ENCODE data around the gene LEFTY1. TPM values are rescaled to one million over a fixed set of nuclear protein-coding genes. Genes with fewer than 3 reads are reported as not detected.
"Not testable (repeated sequence)": the region's sequence is repeated elsewhere in the genome, so short reads cannot be mapped to it uniquely, and the experiment has no call there.

Gene LEFTY1
- total RNA-seq, 1 donor from 2014 or later, result 0.31 TPM

DNA sequence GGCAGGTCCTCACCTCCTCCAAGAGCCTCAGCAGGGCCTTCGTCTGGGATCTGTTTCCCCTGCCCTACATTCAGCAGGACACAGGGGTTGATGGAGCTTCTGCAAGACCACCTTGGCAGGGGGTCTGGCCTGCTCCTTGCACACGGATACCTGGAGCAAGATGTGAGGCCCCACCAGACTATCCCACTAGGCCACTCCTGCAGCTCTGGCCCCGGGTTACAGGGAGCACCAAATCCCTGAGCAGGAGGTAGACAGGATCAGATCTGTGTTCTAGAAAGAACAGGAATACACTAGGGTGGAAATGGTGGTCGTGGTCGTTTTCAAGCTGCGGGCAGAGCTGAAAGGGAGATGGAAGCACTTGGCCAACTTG, 45.5 kb downstream of the LEFTY1 start:
- peaks cover 14% of the 10 kb centered on the region for H3K4me1 Mint-ChIP-seq (ENCODE audit: unreplicated experiment)
- no peak overlapping the region for H3K4me3 Mint-ChIP-seq
- peak overlapping the region; percentile 62 for H3K27ac Mint-ChIP-seq
- TF ChIP-seq, protein P1, sequence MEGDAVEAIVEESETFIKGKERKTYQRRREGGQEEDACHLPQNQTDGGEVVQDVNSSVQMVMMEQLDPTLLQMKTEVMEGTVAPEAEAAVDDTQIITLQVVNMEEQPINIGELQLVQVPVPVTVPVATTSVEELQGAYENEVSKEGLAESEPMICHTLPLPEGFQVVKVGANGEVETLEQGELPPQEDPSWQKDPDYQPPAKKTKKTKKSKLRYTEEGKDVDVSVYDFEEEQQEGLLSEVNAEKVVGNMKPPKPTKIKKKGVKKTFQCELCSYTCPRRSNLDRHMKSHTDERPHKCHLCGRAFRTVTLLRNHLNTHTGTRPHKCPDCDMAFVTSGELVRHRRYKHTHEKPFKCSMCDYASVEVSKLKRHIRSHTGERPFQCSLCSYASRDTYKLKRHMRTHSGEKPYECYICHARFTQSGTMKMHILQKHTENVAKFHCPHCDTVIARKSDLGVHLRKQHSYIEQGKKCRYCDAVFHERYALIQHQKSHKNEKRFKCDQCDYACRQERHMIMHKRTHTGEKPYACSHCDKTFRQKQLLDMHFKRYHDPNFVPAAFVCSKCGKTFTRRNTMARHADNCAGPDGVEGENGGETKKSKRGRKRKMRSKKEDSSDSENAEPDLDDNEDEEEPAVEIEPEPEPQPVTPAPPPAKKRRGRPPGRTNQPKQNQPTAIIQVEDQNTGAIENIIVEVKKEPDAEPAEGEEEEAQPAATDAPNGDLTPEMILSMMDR (conservative IDR thresholded peaks at IDR 0.05), result no peak
- H3K27me3 Mint-ChIP-seq, result no peaks in the 10 kb centered on the region
- no peaks in the 10 kb centered on the region for H3K9me3 Mint-ChIP-seq
- peaks cover 11% of the 10 kb centered on the region for H3K36me3 Mint-ChIP-seq
- DNase-seq (ENCODE audit: extremely low spot score, unreplicated experiment), result no peak

DNA sequence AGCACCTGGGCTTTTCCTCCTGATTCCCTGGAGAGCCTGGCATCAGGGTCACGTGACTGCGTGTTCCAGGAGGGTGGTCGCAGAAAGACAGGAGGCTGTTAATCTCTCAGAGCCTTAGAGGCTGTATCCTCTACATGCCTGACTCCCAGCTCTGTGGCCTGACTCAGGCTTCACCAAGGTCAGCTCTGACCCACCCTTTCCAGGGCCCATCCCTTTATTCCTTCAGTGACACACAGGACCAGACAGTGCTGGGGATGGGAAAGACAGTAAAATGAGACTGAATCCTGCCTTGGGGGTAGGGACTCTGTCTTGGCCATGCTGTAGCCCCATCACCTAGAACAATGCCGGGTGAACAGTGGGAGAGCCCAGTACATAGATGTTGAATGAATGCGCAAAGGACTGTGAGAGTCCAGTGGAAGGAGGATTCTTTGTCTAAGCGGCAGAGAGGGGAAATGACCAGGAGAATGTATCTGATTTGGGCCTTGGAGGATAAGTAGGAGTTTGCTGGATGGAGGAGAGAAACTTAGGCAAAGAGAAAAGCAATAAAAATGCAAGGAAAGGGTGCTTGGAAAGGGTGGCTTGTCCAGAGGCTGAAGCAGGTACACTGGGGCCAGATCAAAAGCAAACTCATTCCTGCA, 46.0 kb downstream of the LEFTY1 start:
- Mint-ChIP-seq H3K27me3 (no peaks in the 10 kb centered on the region), H3K9me3 (no peaks in the 10 kb centered on the region), H3K4me1 (ENCODE audit: unreplicated experiment) (peaks cover 9% of the 10 kb centered on the region), H3K27ac (no peak overlapping the region), H3K36me3 (peaks cover 6% of the 10 kb centered on the region), H3K4me3 (no peak overlapping the region)
- TF ChIP-seq, protein P1 (conservative IDR thresholded peaks at IDR 0.05), result no peak
- DNase-seq (ENCODE audit: extremely low spot score, unreplicated experiment), result no peak

DNA sequence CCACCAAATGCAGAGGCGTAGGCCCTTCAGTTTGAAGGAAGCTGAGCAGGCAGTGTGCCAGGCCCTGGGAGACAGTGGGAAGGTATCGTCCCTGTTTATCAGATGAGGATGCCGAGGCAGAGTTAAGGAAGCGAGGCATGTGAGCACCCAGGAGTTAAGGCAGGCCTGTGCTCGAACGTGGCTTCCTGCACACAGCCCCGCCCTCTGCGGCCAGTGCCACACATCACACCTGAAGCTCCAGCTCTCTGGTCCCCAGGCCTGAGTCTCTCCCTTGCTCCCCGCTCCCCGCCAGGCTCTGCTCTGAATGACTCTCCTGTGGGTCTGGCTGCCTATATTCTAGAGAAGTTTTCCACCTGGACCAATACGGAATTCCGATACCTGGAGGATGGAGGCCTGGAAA, 46.9 kb downstream of the LEFTY1 start:
- H3K4me3 Mint-ChIP-seq, result no peak overlapping the region
- H3K4me1 Mint-ChIP-seq (ENCODE audit: unreplicated experiment), result peaks cover 8% of the 10 kb centered on the region
- DNase-seq (ENCODE audit: extremely low spot score, unreplicated experiment), result no peak
- peaks cover 5% of the 10 kb centered on the region for H3K36me3 Mint-ChIP-seq
- no peaks in the 10 kb centered on the region for H3K27me3 Mint-ChIP-seq
- no peaks in the 10 kb centered on the region for H3K9me3 Mint-ChIP-seq
- H3K27ac Mint-ChIP-seq, result no peak overlapping the region
- TF ChIP-seq, protein P1 (conservative IDR thresholded peaks at IDR 0.05), result no peak

DNA sequence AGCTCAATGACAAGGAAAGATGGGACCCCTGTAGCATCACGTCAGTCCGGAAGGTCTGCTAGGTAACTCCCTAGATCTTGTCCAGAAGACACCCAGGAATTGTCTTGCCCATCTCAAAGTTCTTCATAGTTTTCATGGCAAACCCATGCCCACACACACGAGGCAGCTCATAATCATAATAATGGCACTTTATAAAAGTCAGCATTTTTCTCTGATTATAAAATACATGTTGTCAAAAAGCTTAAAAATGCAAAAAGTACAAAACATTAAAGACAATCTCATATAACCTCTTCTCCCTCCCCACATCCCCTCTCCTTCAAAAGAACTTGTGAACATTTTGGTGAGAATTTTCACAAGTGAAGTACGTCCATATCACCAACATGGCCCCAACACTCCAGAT, 48.2 kb downstream of the LEFTY1 start:
- H3K4me1 Mint-ChIP-seq (ENCODE audit: unreplicated experiment), result peaks cover 4% of the 10 kb centered on the region
- peaks cover 9% of the 10 kb centered on the region for H3K36me3 Mint-ChIP-seq
- no peak overlapping the region for H3K27ac Mint-ChIP-seq
- H3K9me3 Mint-ChIP-seq, result no peaks in the 10 kb centered on the region
- no peak for DNase-seq (ENCODE audit: extremely low spot score, unreplicated experiment)
- H3K4me3 Mint-ChIP-seq, result no peak overlapping the region
- TF ChIP-seq, protein P1 (conservative IDR thresholded peaks at IDR 0.05), result no peak
- no peaks in the 10 kb centered on the region for H3K27me3 Mint-ChIP-seq

DNA sequence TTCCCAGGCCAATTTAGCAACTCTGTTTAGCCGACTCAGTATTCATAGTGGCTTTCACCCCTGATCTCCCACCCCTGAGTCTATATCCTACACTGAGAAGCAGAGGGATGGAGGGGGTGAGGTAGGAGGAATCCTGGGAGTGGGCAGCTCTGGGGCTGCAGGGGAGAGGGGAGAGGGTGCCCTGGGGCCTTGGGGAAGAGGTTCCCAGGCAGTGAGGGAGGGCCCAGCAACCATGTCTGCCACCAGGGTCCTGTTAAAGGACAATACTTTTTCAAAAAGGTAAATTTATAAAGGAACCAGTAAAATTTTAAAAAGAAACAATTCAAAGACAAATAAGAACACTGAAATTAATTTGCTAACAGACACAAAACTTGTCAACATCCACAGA, 48.7 kb downstream of the LEFTY1 start:
- no peak for DNase-seq (ENCODE audit: extremely low spot score, unreplicated experiment)
- H3K4me1 Mint-ChIP-seq (ENCODE audit: unreplicated experiment), result peaks cover 1% of the 10 kb centered on the region
- H3K36me3 Mint-ChIP-seq, result peaks cover 9% of the 10 kb centered on the region
- no peak overlapping the region for H3K27ac Mint-ChIP-seq
- H3K9me3 Mint-ChIP-seq, result no peaks in the 10 kb centered on the region
- no peaks in the 10 kb centered on the region for H3K27me3 Mint-ChIP-seq
- H3K4me3 Mint-ChIP-seq, result no peak overlapping the region
- TF ChIP-seq, protein P1 (conservative IDR thresholded peaks at IDR 0.05), result no peak

DNA sequence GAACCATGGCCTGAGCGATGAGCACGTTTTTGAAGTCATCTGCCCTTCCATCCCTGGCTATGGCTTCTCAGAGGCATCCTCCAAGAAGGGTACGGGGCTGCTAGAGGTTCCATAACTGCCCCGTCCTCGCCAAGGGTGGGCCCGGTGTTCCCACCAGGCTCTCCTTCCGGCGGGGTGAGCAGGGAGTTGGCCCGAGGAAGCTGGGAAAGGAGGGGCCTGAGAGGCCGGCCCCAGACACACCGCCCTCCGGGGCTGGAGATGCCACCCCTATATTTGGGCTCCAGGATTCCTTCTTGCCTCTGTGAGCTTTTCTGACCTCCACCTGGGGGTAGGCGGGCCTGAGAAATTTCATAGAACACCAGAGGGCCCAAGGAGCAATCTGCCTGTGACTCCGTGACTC, 50.2 kb downstream of the LEFTY1 start:
- DNase-seq (ENCODE audit: extremely low spot score, unreplicated experiment), result no peak
- H3K9me3 Mint-ChIP-seq, result no peaks in the 10 kb centered on the region
- H3K36me3 Mint-ChIP-seq, result peaks cover 9% of the 10 kb centered on the region
- TF ChIP-seq, protein P1 (conservative IDR thresholded peaks at IDR 0.05), result no peak
- H3K27ac Mint-ChIP-seq, result no peak overlapping the region
- no peaks in the 10 kb centered on the region for H3K27me3 Mint-ChIP-seq
- H3K4me3 Mint-ChIP-seq, result no peak overlapping the region
- H3K4me1 Mint-ChIP-seq (ENCODE audit: unreplicated experiment), result no peaks in the 10 kb centered on the region

DNA sequence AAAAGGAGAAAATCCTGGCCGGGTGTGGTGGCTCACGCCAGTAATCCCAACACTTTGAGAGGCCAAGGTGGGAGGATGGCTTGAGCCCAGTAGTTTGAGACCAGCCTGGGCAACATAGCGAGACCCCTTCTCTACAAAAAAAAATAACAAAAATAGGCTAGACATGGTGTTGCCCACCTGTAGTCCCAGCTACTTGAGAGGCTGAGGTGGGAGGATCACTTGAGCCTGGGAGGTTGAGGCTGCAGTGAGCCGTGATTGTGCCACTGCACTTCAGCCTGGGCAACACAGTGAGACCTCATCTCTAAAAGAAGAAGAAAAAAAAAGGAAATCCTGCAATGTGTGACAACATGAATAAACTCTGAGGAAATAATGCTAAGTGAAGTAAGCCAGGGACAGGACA, 52.6 kb downstream of the LEFTY1 start:
- not testable (repeated sequence) for H3K4me3 Mint-ChIP-seq; H3K27me3 Mint-ChIP-seq; H3K9me3 Mint-ChIP-seq; DNase-seq (ENCODE audit: extremely low spot score, unreplicated experiment); H3K4me1 Mint-ChIP-seq (ENCODE audit: unreplicated experiment)
- Mint-ChIP-seq H3K27ac (peak overlapping the region; percentile 6), H3K36me3 (peaks cover 15% of the 10 kb centered on the region)
